Cardiac fibroblast (primary cell): ENCODE results near the gene SLC27A1.

Experiments
- DNase-seq, 2 donors: peaks; one replicate each; pipeline versions ENCODE4 v3.0.0 to v3.0.0-alpha.2; 2010; ENCODE audit warnings: low read depth in 2 of 2
- H3K4me3 ChIP-seq, 2 donors: replicated peaks in 1 of 2; 1 replicate in 1 of 2; 2 replicates in 1 of 2; pipeline ENCODE4 v1.5.1; 2011; ENCODE audit warnings: low read depth in 2 of 2, low read length in 2 of 2, mild to moderate bottlenecking in 2 of 2, moderate library complexity in 1 of 2
- CTCF ChIP-seq: IDR thresholded peaks from one replicate; pipeline ENCODE4 v1.5.1; 2011; ENCODE audit warnings: low read depth, mild to moderate bottlenecking, low read length, inconsistent platforms

The SLC27A1 gene

GRCh38 chr19:17488593-17489391 lies 18.5 kb downstream of the SLC27A1 start:
- no peak overlapping the region for H3K4me3 ChIP-seq
- no peak for TF ChIP-seq CTCF
- DNase-seq, result no peak

GRCh38 chr19:17489392-17490030 lies 19.2 kb downstream of the SLC27A1 start:
- no peak overlapping the region for H3K4me3 ChIP-seq
- no peak for DNase-seq
- TF ChIP-seq CTCF, result no peak

GRCh38 chr19:17490411-17490810 lies 20.1 kb downstream of the SLC27A1 start:
- no peak overlapping the region for H3K4me3 ChIP-seq
- DNase-seq, result no peak

GRCh38 chr19:17491287-17491686 lies 21.0 kb downstream of the SLC27A1 start:
- no peak for TF ChIP-seq CTCF
- no peak overlapping the region for H3K4me3 ChIP-seq
- DNase-seq, result no peak

More at GRCh38 chr19:17490411-17490810, 20.1 kb downstream of the SLC27A1 start:
- no peak for TF ChIP-seq CTCF

GRCh38 chr19:17495639-17496296 lies 25.4 kb downstream of the SLC27A1 start:
- TF ChIP-seq CTCF, result no peak
- no peak overlapping the region for H3K4me3 ChIP-seq
- DNase-seq, result no peak

GRCh38 chr19:17496337-17496997 lies 26.1 kb downstream of the SLC27A1 start:
- TF ChIP-seq CTCF, result peak; percentile 98
- no peak overlapping the region for H3K4me3 ChIP-seq
- peak; percentile 73 to 75 for DNase-seq
